Right atrium auricular region (tissue), 2 donors: Measurements from ENCODE around the gene ARMC9. TPM values are rescaled to one million over a fixed set of nuclear protein-coding genes. Genes with fewer than 3 reads are reported as not detected.
A peak's percentile ranks its signal among the peaks of the same experiment; 100 is the strongest.

Source experiments
- DNase-seq: peaks from one replicate; pipeline ENCODE4 v3.0.0-alpha.2; 2019; ENCODE audit warnings: low spot score
- H3K27ac ChIP-seq, 2 donors: fragments of 200-600 bp; sonication (generic); 1 replicate in 1 of 2; 2 replicates in 1 of 2; pipeline ENCODE4 v1.5.1; 2016 to 2019
- H3K27me3 ChIP-seq, 2 donors: fragments of 200-600 bp; sonication (generic); one replicate each; pipeline versions ENCODE4 v1.5.1 to v1.6.0; 2017 to 2019
- H3K36me3 ChIP-seq: fragments of 200-600 bp; sonication (generic); one replicate; pipeline ENCODE4 v1.5.1; 2016
- H3K4me1 ChIP-seq, 2 donors: fragments of 200-600 bp; sonication (generic); one replicate each; pipeline versions ENCODE4 v1.5.1 to v1.6.0; 2017 to 2019
- H3K4me3 ChIP-seq, 2 donors: fragments of 200-600 bp; sonication (generic); 1 replicate in 1 of 2; 2 replicates in 1 of 2; pipeline ENCODE4 v1.5.1; 2017 to 2019; ENCODE audit warnings: mild to moderate bottlenecking in 1 of 2, moderate library complexity in 1 of 2
- H3K9me3 ChIP-seq, 2 donors: fragments of 200-600 bp; sonication (generic); one replicate each; pipeline ENCODE4 v1.5.1; 2019
- total RNA-seq, 2 donors: library from RNA; depleted of rRNA; stranded (reverse); fragments of >200 nt; gene quantifications; one replicate each; pipeline ENCODE4 v1.1.0, GENCODE V29; 2016
- TF ChIP-seq, protein P1 (sequence below), 2 donors: fragments of 200-600 bp; sonication (generic); IDR thresholded peaks; one replicate each; pipeline ENCODE4 v1.5.1; 2019; ENCODE audit warnings: antibody characterized with exemption in 2 of 2

Gene ARMC9
- total RNA-seq, 2 donors from 2014 or later = 2.0 to 2.9 TPM

DNA sequence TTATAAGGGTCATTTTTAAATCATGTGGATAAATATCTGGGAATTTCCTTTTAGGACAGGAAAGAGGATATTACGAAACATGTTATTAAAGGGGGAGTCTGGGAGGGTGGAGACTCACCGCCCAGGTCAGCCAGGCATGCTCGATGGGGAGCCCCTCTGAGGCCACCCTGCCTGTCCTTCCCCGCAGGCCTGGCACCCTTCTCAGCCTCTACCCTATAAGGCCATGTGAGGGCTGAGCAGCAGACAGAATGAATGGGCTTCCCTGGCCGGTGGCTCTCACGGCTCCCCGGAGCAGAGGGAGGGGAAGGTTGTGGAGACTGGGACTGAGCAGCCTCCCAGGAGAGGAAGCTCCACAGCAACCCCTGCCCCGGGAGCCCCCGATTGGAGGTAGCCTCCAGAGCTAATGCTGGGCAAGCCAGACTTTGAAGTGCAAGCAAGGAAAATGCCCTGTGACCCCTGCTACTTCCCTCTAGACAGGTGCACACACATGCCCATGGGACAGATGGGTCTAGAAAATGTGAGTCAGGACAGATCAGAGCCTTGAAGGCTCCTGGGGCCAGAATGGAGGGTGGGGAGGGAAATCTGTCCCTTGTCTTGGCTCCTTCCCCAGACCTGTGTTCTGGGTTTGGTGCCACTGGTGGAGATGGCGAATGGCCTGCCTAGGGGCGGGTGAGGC, 13.2 kb upstream of the ARMC9 start:
- no peaks in the 10 kb centered on the region for H3K9me3 ChIP-seq
- peaks cover 0 to 40% of the 10 kb centered on the region in 2 donors for H3K4me1 ChIP-seq
- H3K4me3 ChIP-seq = no peak overlapping the region
- no peaks in the 10 kb centered on the region for H3K27me3 ChIP-seq
- TF ChIP-seq, protein P1, sequence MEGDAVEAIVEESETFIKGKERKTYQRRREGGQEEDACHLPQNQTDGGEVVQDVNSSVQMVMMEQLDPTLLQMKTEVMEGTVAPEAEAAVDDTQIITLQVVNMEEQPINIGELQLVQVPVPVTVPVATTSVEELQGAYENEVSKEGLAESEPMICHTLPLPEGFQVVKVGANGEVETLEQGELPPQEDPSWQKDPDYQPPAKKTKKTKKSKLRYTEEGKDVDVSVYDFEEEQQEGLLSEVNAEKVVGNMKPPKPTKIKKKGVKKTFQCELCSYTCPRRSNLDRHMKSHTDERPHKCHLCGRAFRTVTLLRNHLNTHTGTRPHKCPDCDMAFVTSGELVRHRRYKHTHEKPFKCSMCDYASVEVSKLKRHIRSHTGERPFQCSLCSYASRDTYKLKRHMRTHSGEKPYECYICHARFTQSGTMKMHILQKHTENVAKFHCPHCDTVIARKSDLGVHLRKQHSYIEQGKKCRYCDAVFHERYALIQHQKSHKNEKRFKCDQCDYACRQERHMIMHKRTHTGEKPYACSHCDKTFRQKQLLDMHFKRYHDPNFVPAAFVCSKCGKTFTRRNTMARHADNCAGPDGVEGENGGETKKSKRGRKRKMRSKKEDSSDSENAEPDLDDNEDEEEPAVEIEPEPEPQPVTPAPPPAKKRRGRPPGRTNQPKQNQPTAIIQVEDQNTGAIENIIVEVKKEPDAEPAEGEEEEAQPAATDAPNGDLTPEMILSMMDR (IDR thresholded peaks at IDR 0.05) = no peak
- DNase-seq = no peak
- peak overlapping the region; percentile 66 to 84 for H3K27ac ChIP-seq
- H3K36me3 ChIP-seq = no peaks in the 10 kb centered on the region

DNA sequence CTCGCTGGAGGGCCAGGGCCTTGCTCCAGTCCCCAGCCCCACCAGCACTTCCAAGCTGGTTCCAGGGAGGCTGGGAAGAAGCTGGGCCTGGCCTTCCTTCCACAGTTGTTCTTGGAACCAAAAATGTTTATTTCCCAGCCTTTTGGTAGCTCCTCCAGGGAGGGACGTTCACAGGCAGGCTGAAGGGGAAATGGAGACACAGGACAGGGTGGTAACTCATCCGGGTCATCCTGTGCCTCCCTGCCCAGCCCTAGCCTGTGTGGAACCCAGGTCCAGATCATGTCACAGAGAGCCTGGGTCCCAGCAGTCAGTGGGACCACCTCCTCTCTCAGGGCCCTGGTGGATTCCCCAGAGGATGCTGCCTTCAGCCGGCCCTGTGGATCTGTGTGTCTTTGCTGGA, 12.5 kb upstream of the ARMC9 start:
- peaks cover 0 to 47% of the 10 kb centered on the region in 2 donors for H3K4me1 ChIP-seq
- H3K4me3 ChIP-seq = no peak overlapping the region
- DNase-seq = no peak
- H3K9me3 ChIP-seq = no peaks in the 10 kb centered on the region
- peak overlapping the region; percentile 66 to 84 for H3K27ac ChIP-seq
- TF ChIP-seq, protein P1 (IDR thresholded peaks at IDR 0.05) = no peak
- no peaks in the 10 kb centered on the region for H3K27me3 ChIP-seq
- H3K36me3 ChIP-seq = no peaks in the 10 kb centered on the region

DNA sequence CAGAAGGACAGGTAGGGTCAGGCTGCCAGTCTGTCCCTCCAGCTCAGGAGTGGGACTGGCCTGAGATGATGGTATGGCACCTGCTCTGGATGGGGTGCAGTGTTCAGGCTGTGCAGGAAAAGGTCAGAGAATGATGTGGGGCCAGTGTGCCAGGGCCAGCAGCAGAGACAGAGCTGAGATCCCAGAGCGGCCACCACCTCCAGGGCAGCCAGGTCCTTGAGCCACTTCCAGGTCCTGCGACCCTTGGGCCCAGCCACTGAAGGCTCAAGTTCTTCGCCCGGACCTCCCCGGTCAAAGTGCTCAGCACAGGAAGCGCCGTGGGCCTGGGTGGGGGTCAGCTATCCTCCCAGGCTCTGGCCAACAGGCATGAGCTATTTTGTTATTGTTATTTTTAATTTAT, 12.1 kb upstream of the ARMC9 start:
- H3K4me3 ChIP-seq = no peak overlapping the region
- no peak for DNase-seq
- TF ChIP-seq, protein P1 (IDR thresholded peaks at IDR 0.05) = no peak
- H3K27me3 ChIP-seq = no peaks in the 10 kb centered on the region
- H3K4me1 ChIP-seq = peaks cover 0 to 49% of the 10 kb centered on the region in 2 donors
- peak overlapping the region; percentile 66 to 84 for H3K27ac ChIP-seq
- H3K9me3 ChIP-seq = no peaks in the 10 kb centered on the region
- no peaks in the 10 kb centered on the region for H3K36me3 ChIP-seq

DNA sequence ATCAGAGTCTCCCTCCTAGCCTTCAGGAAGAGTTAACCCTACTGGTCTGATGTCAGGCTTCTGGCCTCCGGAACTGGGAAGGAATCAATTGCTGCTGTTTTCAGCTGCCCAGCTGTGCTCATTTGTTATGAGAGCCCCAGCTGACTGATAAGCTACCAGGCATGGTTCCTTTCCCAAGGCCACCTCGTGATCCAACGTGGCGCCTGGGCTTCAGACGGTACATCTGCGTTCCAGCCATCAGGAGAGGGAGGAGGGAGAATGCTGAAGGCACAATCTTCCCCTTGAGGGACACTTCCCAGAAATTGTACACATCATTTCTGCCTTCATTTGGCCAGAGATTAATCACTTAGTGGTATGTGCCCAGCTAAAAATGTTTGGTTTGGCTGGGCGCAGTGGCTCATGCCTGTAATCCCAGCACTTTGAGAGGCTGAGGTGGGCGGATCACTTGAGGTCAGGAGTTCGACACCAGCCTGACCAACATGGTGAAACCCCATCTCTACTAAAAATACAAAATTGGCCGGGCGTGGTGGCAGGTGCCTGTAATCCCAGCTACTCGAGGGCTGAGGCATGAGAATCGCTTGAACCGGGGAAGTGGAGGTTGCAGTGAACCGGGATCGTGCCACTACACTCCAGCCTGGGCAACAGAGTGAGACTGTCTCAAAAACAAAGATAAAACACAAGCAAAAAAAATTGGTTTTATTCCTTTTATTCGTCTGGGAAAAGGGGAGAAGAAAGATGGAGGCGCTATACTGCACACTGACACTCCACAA, 10.5 kb upstream of the ARMC9 start:
- Histone ChIP-seq H3K4me3 (no peak overlapping the region), H3K9me3 (no peaks in the 10 kb centered on the region), H3K36me3 (no peaks in the 10 kb centered on the region), H3K4me1 (peaks cover 0 to 52% of the 10 kb centered on the region in 2 donors), H3K27me3 (no peaks in the 10 kb centered on the region), H3K27ac (peak overlapping the region; percentile 84 to 88)
- DNase-seq = peak; percentile 94
- TF ChIP-seq, protein P1 (IDR thresholded peaks at IDR 0.05) = no peak

DNA sequence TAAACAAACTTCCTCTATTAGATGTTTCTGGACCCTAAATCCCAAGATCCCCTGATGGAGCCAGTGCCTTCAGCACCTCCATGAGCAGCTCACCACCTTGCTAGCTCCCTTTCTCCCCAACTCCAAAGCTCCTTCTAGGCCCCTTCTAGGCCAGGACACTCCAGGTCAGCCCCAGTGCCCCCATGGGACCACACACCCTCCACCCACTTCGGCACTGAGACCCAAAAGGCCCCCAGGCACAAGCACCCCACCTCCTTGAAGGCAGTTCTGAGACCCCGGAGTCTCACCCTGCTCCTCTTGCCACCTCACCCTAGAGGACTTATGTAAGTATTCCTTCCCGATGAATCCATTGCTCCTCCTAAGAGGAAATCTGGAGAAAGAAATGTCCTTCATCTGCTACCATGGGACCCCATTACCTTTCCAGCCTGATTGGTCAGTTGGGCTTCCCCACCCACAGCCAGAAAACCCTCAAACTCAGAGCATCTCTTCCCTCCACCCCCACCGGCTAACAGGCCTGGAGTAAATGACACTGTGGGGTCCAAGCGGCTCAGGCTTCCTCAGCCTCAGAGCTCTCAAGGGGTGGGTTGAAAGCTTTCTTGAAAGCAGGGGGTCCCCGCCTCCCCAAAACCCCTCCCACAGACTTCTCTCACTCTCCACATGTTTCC, 9.8 kb upstream of the ARMC9 start:
- no peaks in the 10 kb centered on the region for H3K27me3 ChIP-seq
- no peaks in the 10 kb centered on the region for H3K36me3 ChIP-seq
- TF ChIP-seq, protein P1 (IDR thresholded peaks at IDR 0.05) = no peak
- no peaks in the 10 kb centered on the region for H3K9me3 ChIP-seq
- peaks cover 0 to 52% of the 10 kb centered on the region in 2 donors for H3K4me1 ChIP-seq
- H3K27ac ChIP-seq = peak overlapping the region; percentile 84 to 88
- DNase-seq = no peak
- no peak overlapping the region for H3K4me3 ChIP-seq
